NCI-H2171 treated with DMSO at 0.1 percent for 48 hours (cell line): ENCODE data around the gene CCDC182.

ENCODE experiments used
- DNase-seq: peaks from one replicate; lab custom pipeline; 2025; lab: John Stamatoyannopoulos, UW

The CCDC182 gene

GRCh38 chr17:57745242-57745641, at the start of gene CCDC182:
CCDC182 (minus strand) TSS chr17:57745299; CDS start chr17:57745272, 27 bp downstream.
- DNase-seq: no peak

GRCh38 chr17:57794841-57795240, 49.7 kb upstream of the CCDC182 start:
- no peak for DNase-seq

- peak; percentile 63 for DNase-seq
Observed at GRCh38 chr17:57788725-57789124, 43.6 kb upstream of the CCDC182 start.

GRCh38 chr17:57785022-57785421, 39.9 kb upstream of the CCDC182 start:
- DNase-seq: no peak

- peak; percentile 67 for DNase-seq
Observed at GRCh38 chr17:57784226-57784895, 39.3 kb upstream of the CCDC182 start.

- DNase-seq: peak; percentile 58
Observed at GRCh38 chr17:57783338-57783742, 38.2 kb upstream of the CCDC182 start.

GRCh38 chr17:57782647-57783337, 37.7 kb upstream of the CCDC182 start:
- peak; percentile 25 for DNase-seq

GRCh38 chr17:57782062-57782490, 37.0 kb upstream of the CCDC182 start:
- peak; percentile 76 for DNase-seq

- peak; percentile 63 for DNase-seq
Observed at GRCh38 chr17:57781386-57782061, 36.4 kb upstream of the CCDC182 start.

GRCh38 chr17:57779706-57780105, 34.6 kb upstream of the CCDC182 start:
- DNase-seq: no peak

- no peak for DNase-seq
Observed at GRCh38 chr17:57778306-57778705, 33.2 kb upstream of the CCDC182 start.

GRCh38 chr17:57776366-57776765, 31.3 kb upstream of the CCDC182 start:
- no peak for DNase-seq

GRCh38 chr17:57774872-57775271, 29.8 kb upstream of the CCDC182 start:
- no peak for DNase-seq

- DNase-seq: no peak
Observed at GRCh38 chr17:57773557-57773956, 28.5 kb upstream of the CCDC182 start.

- DNase-seq: no peak
Observed at GRCh38 chr17:57772774-57773173, 27.7 kb upstream of the CCDC182 start.

GRCh38 chr17:57767561-57767960, 22.5 kb upstream of the CCDC182 start:
- DNase-seq: no peak

GRCh38 chr17:57766318-57766943, 21.3 kb upstream of the CCDC182 start:
- no peak for DNase-seq

GRCh38 chr17:57762452-57763395, 17.6 kb upstream of the CCDC182 start:
- peak; percentile 73 for DNase-seq

- DNase-seq: no peak
Observed at GRCh38 chr17:57761887-57762286, 16.8 kb upstream of the CCDC182 start.

- DNase-seq: no peak
Observed at GRCh38 chr17:57760046-57760445, 14.9 kb upstream of the CCDC182 start.

GRCh38 chr17:57758654-57759053, 13.6 kb upstream of the CCDC182 start:
- no peak for DNase-seq
